GM21619 (cell line): Measurements from ENCODE around the gene ZFP1.
"Not testable (repeated sequence)": the region's sequence is repeated elsewhere in the genome, so short reads cannot be mapped to it uniquely, and the experiment has no call there.

Experiments used
- ATAC-seq: cut with Tn5 transposase; IDR thresholded peaks from one replicate; pipeline ENCODE4 v1.9.1; 2021; ENCODE audit not compliant: unreplicated experiment

The ZFP1 gene

DNA sequence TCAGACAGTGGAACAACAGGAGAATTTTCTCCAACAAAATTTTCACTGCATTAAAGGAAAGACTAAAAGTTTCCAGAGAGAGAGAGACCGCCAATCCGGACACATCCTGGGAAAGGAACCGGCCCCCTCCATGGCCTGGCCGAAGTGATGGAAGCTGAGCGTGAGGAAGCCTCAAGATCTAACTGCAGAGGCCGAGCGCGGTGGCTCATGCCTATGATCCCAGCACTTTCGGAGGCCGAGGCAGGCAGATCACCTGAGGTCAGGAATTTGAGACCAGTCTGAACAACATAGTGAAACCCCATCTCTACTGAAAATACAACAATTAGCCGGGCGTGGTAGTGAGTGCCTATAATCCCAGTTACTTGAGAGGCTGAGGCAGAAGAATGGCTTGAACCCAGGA, 54.8 kb downstream of the ZFP1 start:
- no peak for ATAC-seq

DNA sequence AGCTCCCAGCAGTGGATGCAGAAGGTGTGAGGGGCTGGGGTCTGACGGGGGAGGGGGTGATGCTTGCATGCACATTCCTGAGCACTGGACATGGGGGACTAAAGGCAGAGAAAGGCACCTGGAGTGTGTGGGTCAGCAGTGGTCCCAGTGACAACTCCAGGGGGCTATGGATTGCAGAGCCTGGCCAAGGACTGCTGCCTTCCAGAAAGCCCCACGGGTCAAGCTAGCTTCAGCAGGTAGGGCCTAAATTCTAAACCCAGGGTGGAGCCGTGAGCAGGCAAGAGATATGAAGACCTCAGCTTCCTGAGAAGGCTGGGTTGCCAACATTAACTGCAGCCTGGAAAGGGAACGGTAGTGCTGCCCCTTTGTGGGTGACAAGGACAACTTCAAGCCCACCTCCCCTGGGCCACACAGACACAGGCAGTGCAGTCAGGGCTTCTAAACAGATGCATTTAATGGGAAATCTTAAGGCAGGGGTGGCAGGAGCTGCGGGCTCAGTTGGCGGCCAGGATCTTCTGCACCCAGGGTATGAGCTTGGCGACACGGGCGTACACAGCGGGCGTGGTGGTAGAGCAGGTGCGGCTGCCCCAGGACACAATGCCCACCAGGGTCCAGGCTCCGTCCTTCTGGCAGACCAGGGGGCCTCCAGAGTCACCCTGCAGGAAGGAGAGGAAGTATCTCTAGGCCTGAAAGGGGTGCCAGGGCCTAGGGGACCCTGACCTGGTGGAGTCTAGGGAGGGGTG, 55.5 kb downstream of the ZFP1 start:
- no peak for ATAC-seq

DNA sequence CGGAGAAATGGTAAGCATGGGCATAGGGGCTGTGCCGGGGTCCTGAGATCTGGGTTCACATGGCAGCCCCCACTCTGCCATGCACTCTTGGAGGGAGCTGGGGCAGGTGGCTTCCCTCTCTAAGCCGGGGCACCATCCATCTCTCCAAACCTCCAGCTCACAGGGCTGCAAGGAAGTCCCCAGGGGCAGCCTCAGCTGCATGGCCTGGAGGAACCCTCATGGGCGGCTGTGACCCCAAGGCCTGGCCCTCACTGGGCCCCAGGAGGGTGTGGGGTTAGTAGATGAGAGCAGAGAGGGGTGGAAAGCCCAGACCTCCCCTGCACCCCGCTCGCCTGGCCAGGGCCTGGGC, 56.1 kb downstream of the ZFP1 start:
- no peak for ATAC-seq

DNA sequence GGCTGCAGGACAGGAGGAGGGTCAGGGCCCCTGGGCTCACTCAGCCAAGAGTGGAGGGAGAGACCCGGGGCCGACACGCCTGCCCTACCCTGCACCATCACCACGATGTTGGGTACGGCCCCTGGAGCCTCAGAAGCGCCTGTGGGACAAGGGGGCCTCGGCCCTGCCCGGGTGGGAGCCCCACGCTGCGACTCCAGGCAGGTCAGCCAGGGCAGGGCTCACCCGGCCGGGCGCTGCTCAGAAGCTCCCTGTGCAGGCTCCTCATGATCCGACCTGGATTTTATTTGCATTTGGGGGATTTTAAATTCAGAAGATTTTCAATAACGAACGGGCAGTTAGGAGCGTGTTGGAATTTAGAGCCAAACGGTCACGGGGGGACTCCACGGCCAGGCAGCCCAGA, 56.6 kb downstream of the ZFP1 start:
- not testable (repeated sequence) for ATAC-seq

DNA sequence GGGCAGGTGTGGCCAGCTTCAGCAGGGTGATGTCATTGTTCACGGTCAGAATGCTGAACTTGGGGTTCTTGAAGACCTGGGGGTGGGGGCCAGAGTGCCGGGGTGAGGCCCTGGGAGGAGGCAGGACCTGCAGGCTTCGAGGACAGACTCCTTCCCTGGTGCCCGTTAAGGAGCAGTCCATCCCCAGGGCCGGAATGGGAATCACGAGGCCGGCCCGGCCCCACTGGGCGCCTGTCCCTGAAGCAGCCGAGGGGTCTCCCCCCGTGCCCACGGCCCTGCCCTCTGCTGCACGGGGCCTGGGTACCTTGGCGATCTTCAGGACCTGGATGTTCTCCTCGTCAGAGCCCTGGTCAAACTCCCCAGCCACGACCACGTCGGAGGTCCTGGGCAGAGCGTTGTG, 57.1 kb downstream of the ZFP1 start:
- not testable (repeated sequence) for ATAC-seq

DNA sequence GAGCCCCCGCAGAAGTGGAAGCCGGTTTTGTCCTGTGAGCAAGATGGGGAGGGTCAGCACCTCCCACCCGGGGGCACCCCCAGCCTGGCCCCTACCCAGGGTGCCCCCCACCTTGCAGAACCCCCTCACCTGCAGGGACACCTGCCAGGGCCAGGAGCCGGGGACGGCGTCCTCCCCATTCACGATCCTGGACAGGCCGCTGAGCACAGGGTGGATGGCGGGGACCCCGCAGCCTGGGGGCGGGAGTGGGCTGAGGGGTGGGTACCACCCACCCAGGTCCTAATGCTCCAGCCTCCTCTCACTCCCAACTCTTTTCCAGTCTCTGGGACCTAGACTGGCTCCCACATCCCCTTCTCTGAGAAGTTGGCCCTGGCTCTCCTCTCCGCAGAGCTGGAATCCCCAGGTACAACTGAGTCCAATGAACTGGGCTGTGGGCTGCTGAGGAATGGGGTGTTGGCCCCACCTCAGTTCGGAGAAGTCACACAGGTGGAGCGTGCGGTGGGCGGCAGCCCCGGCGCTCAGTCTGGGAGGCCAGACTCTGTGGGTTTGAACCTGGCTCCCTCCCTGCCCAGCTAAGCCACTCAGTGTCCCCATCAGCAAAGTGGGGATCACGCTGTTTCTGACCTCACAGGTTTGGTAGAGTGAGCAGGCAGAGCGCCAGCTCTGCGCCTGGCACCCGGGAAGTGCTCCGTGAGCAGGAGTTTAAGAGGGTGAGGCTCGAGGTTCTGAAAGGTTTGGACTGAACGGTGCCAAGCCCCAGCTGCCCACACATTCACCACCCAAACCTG, 57.8 kb downstream of the ZFP1 start:
- not testable (repeated sequence) for ATAC-seq

DNA sequence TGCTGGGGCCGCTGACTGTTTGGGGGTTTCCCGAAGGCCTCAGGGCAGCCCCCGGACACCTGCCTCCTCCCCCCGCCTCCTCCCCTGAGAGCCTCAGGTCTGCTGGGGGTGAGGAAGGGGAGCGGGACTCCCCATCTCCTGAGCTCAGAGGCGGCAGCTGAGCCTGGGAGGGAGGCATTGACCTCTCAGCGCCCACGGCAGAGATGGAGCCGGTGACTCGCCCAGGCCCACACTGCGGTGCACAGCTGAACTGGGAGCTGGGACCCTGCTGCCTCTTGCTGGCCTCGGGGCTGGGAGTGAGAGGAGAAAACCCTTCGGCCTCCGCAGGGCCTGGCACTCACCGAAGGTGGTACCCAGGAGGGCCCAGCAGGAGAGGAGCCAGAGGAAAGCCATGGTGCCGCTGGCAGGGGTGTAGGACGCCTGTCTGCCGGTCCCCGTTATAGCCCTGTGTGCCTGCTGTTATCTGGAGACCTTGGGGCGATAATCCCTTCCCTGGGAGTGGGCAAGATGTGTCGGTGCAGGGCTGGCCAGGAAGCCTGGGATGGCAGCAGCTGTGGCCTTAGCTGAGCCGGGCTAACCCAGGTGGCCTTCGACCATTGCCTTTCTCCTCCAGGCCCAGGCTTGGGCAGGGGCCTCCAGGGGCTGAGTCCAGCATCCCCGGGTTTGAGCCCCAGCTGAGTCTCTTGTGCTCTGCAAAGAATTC, 58.6 kb downstream of the ZFP1 start, which contains the start of gene CTRB2:
CTRB2 (minus strand) TSS at position 413 of the 703 bp plus-strand sequence; CDS start at position 393, 20 bp downstream.
- ATAC-seq = no peak

DNA sequence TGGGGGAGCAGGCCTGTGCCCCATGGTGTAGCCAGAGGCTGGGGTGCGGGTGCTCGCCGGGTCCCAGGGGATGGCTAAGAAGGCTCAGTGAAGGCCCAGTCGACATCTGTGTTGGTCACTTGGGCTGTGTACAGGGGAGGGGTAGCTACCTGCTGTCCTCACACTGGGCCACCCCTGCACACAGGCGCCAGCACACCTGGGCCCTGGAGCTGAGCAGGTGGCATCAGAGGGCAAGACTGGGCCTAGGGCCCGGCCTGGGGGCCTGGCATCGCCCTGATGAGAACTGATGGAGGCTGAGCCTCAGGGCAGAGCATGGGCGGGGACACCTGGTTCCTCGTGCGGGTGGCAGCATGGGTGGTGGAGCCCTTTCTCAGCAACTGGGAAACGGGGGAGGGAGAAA, 59.5 kb downstream of the ZFP1 start:
- no peak for ATAC-seq

DNA sequence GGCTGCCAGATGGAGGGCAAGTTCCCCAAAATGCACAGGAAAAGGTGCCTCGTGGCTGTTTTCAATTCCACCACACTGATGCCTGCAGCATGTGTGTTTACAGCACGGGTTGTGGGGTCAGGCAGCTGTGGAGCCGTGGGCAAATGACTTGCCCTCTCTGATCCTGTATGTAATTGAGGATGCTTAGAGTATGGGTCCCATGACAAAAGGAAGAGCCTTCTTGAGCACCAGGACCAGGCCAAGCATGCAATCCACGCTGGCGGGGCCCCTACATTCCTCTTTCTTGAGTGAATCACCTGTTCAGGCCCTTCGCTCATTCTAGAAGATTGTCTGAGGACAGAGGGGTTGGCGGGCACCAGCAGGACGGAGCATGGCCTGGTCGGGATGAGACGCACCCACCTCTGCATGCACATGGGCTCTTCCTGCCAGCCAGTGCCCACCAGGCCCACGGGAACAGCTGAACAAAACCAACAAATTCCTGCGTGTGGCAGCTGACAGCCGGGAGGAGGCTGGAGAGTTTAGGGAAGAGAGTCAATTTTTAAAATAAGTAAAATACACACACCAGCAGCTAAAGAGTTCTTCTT, 60.0 kb downstream of the ZFP1 start:
- ATAC-seq = no peak

DNA sequence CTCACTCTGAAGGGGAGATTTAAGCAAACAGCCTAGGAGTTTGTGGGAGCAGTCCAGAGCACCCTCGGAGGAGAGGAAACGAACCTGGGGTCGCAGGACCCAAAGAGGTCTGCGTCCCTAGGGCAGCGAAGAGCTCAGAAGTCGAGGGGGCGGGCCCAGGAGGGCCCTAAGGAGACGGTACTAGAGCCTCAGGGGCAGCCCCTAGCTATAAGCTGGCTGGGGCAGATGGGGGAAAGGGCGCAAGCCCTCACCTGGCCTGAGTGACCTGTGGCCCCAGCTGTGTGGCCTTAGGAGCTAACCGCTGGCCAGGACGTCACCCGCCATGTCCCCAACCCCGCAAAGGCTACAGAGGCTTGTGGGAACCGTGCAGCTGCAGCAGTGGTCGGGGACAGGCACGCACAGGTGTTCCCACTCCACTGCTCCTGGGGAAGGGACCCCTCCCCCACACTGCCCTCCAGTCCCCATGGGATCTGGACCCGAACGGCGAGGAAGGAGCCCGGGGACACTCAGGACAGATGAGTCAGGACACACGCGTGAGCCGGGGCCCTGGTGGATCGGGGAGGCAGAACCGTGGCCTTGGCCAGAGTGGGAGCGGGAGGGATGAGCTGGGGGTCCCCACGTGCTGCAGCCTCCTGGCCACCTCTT, 60.7 kb downstream of the ZFP1 start:
- no peak for ATAC-seq

DNA sequence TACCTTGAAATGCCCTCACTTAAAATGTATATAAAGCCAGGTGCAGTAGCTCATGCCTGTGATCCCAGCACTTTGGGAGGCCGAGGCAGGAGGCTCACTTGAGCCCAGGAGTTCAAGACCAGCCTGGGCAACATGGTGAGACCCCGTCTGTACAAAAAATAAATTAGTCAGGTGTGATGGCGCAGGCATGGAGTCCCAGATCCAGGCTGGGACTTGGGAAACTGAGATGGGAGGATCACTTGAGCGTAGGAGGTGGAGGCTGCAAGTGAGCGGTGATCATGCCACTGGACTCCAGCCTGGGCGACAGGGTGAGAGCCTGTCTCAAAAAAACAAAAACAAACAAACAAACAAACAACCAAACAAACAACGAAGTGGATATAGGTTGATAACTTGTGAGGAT, 61.2 kb downstream of the ZFP1 start:
- not testable (repeated sequence) for ATAC-seq

DNA sequence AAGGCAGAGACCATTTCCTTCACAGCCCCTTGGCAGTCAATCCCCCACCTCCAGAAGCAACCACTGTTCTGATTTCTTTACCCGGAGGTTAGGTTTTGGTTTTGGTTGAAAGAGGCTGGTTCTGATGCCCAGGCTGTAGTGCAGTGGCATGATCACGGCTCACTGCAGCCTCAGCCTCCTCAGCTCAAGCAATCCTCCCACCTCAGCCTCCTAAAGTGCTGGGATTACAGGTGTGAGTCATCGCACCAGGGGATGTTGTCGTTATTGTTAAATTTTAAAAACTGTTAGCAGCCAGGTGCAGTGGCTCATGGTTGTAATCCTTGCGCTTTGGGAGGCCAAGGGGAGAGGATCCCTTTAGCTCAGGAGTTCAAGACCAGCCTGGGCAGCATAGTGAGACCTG, 61.6 kb downstream of the ZFP1 start:
- no peak for ATAC-seq

DNA sequence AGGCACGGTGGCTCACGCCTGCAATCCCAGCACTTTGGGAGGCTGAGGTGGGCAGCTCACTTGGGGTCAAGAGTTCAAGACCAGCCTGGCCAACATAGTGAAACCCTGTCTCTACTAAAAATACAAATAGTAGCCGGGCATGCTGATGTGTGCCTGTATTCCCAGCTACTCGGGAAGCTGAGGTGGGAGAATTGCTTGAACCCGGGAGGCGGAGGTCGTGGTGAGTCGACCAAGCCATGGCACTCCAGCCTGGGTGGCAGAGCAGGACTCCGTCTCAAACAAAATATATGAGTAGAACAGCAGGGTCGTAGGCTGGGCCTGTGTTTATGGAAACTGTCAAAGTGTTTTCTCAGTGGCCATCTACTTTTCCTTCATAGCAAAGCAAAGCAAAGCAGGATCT, 63.0 kb downstream of the ZFP1 start:
- ATAC-seq = not testable (repeated sequence)

DNA sequence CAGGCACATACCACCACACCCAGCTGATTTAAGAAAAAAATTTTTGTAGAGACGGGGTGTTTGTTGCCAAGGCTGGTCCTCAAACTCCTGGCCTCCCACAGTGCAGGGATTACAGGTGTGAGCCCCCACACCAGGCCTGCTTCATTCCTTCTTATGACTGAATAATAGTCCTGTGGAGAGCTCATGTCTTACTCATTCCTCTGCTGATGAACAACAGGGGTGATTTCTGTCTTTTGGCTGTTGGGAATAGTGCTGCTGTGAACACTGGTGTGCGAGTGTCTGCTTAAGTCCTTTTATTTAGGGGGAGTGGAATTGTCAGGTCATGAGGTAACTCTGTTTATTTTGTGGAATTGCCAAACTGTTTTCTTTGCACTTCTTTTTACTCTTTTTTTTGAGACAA, 67.8 kb downstream of the ZFP1 start:
- ATAC-seq = no peak

DNA sequence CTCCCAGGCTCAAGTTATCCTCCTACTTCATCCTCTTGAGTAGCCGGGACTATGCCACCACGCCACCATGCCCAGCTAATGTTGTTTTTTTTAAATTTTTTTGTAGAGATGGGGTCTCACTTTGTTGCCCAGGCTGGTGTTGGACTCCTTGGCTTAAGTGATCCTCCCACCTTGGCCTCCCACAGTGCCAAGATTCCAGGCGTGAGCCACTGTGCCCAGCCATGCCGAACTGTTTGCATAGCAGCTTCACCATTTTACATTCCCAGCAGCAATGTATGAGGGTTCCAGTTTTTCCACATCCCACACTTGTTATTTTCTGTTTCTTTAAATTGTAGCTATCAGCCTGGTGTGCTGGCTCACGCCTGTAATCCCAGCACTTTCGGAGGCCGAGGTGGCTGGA, 68.3 kb downstream of the ZFP1 start:
- ATAC-seq = no peak

DNA sequence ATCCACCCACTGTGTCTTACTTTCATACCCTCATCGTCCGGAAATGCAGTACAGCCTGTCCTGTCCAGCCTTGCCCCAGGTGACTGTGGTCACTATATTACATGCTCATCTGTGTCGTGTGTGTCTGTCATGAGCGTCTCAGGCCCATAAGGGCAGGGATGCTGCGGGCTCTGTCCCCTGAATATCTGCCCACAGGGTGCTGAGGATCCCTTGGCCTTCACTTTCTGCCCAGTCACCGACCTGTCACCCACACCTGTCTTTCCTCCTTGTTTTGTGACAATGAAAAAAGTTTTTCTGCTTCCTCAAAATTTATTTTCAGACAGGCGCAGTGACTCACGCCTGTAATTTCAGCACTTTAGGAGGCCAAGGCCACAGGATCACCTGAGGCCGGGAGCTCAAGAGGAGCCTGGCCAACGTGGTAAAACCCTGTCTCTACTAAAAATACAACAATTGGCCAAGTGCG, 69.1 kb downstream of the ZFP1 start:
- ATAC-seq = no peak

DNA sequence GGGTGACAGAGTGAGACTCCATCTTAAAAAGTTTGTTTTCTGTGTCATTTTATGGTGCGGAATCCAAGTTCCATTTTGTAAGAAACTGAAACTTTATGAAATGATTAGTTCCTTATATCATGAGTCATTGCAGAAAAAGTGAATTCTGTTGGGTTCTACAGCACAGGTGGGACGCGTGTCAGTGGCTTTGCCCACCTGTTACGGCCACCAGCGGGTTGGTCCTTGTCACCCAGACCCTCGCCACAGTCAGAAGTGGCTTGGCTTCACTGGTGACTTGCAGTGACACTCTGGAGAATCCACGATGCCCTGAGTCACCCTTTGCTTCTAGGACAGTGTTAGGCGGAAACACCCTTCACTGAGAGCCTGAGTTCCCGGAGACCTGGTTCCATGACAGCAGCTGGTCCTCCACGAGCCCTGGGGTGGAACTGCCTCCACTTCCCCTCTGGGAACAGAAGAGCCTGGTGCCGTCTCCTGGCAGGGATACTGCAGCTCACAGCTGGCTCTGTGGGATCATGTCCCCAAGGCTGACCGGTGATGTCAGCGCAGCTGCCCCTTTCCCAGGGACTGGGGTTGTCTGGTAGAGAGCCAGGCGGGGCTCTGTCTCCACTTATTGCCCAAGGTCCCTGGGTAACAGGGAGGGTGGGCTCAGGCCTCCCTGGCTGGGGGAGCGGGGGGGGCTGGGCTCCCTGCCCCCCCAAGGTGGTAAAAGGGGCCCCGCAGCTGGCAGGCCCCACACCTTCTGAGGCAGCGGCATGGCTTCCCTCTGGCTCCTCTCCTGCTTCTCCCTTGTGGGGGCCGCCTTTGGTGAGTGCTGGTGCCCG, 70.1 kb downstream of the ZFP1 start, which contains the start of gene CTRB1:
CTRB1 (plus strand) TSS at position 733 of the 821 bp plus-strand sequence; CDS start at position 753, 20 bp downstream.
- ATAC-seq = peak; percentile 72

DNA sequence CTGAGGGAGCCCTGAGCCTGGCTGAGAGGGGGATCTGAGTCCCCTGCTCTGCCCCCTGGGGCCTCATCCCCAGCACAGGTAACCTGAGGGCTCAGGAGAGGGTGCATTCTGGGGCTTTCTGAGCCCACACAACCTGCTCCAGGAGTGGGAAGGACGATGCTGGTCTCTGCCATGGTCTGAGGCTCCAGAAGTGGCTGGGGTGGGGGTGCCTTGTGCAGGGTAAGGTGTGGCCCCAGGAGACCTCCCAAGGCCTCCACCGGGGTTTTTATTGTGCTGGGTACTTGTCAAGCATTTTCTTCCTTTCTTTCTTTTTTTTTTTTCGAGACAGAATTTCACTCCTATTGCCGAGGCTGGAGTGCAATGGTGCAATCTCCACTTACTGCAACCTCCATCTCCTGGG, 70.8 kb downstream of the ZFP1 start:
- ATAC-seq = no peak

DNA sequence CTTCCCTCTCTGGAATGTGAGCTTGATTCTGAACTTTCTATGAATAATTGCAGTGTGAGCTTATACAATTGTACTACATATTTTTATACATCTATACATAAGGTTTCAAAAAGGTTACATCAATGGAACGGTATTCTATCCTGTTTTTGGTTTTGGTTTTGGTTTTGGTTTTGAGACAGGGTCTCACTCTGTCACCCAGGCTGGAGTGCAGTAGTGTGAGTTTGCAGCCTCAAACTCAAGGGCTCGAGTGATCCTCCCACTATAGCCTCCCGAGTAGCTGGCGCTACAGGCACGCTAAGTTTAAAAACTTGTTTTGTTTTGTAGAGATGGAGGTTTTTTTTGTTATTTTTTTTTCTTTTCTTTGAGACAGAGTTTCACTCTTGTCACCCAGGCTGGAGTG, 71.5 kb downstream of the ZFP1 start:
- ATAC-seq = no peak
